GM23338 (cell line): ENCODE measurements around the gene UBE2J1. TPM values are rescaled to one million over a fixed set of nuclear protein-coding genes. Genes with fewer than 3 reads are reported as not detected.

ENCODE experiments used
- ATAC-seq: fragments of 200-7000 bp; cut with Tn5 transposase; 3 replicates; pipeline ENCODE4 v1.9.1; 2020
- DNase-seq: peaks from one replicate; pipeline ENCODE4 v3.0.0-alpha.2; 2015; ENCODE audit warnings: low spot score
- H2AFZ ChIP-seq: fragments of 200-600 bp; sonication (generic); 2 replicates; pipeline ENCODE4 v1.8.0; 2016; ENCODE audit warnings: antibody characterized with exemption, mild to moderate bottlenecking, moderate library complexity
- H3F3A ChIP-seq: fragments of 200-600 bp; sonication (generic); replicated peaks from 2 replicates; pipeline ENCODE4 v1.8.0; 2017; ENCODE audit warnings: antibody characterized with exemption, mixed run types, low read depth
- H3K27ac ChIP-seq: fragments of 200-600 bp; sonication (generic); 2 replicates; pipeline ENCODE4 v1.6.1; 2016; ENCODE audit warnings: low read depth
- H3K27me3 ChIP-seq: fragments of 200-600 bp; sonication (generic); 2 replicates; pipeline ENCODE4 v1.8.0; 2016; ENCODE audit warnings: mild to moderate bottlenecking, mixed run types, moderate library complexity; ENCODE audit not compliant: insufficient read depth
- H3K36me3 ChIP-seq: fragments of 200-600 bp; sonication (generic); 2 replicates; pipeline ENCODE4 v1.8.0; 2016; ENCODE audit warnings: mild to moderate bottlenecking; ENCODE audit not compliant: insufficient read depth
- H3K4me1 ChIP-seq: fragments of 200-600 bp; sonication (generic); 2 replicates; pipeline ENCODE4 v1.8.0; 2016; ENCODE audit warnings: mild to moderate bottlenecking, moderate library complexity; ENCODE audit not compliant: insufficient read depth
- H3K4me2 ChIP-seq: fragments of 200-600 bp; sonication (generic); 2 replicates; pipeline ENCODE4 v1.7.1; 2017; ENCODE audit warnings: mixed run types
- H3K4me3 ChIP-seq: fragments of 200-600 bp; sonication (generic); 2 replicates; pipeline ENCODE4 v1.6.1; 2016; ENCODE audit warnings: mixed run types
- H3K79me2 ChIP-seq: fragments of 200-600 bp; sonication (generic); replicated peaks from 2 replicates; pipeline ENCODE4 v1.8.0; 2017; ENCODE audit warnings: mild to moderate bottlenecking; ENCODE audit not compliant: insufficient read depth
- H3K9me2 ChIP-seq: fragments of 200-600 bp; sonication (generic); 2 replicates; pipeline ENCODE4 v1.8.0; 2017; ENCODE audit not compliant: insufficient read depth
- H4K20me1 ChIP-seq: fragments of 200-600 bp; sonication (generic); replicated peaks from 2 replicates; pipeline ENCODE4 v1.8.0; 2017; ENCODE audit warnings: mild to moderate bottlenecking; ENCODE audit not compliant: insufficient read depth
- H3K27ac Mint-ChIP-seq: 2 replicates; pipeline ENCODE4 v1.8.0; 2020; ENCODE audit warnings: inconsistent platforms, mild to moderate bottlenecking, moderate library complexity, mixed read lengths
- H3K27me3 Mint-ChIP-seq: 3 replicates; pipeline ENCODE4 v1.8.0; 2022; ENCODE audit warnings: low read depth, mild to moderate bottlenecking, moderate library complexity, mixed read lengths, inconsistent platforms; ENCODE audit not compliant: insufficient read depth, poor library complexity
- H3K36me3 Mint-ChIP-seq: 3 replicates; pipeline ENCODE4 v1.8.0; 2021; ENCODE audit warnings: low read depth, mild to moderate bottlenecking, inconsistent platforms, moderate library complexity, mixed read lengths
- H3K4me1 Mint-ChIP-seq: 3 replicates; pipeline ENCODE4 v1.8.0; 2020; ENCODE audit warnings: mild to moderate bottlenecking, inconsistent platforms, mixed read lengths
- H3K4me3 Mint-ChIP-seq: 3 replicates; pipeline ENCODE4 v1.8.0; 2021; ENCODE audit warnings: moderate library complexity, mild to moderate bottlenecking, inconsistent platforms, mixed read lengths
- H3K9me3 Mint-ChIP-seq: 3 replicates; pipeline ENCODE4 v1.8.0; 2020; ENCODE audit warnings: moderate library complexity, mild to moderate bottlenecking, inconsistent platforms, mixed read lengths
- CTCF ChIP-seq, 2 experiments: fragments of 200-600 bp in 1 of 2; sonication (generic) in 1 of 2; conservative IDR thresholded peaks; 2 replicates each; pipeline versions ENCODE4 v1.5.1 to v1.6.1; 2016 to 2017; ENCODE audit warnings: antibody characterized with exemption in 2 of 2, low read depth in 2 of 2, mild to moderate bottlenecking in 2 of 2, moderate library complexity in 1 of 2
- ETS1 ChIP-seq: IDR thresholded peaks from 2 replicates; pipeline ENCODE4 v1.6.1; 2016; ENCODE audit warnings: antibody characterized with exemption
- EZH2 ChIP-seq: fragments of 200-600 bp; sonication (generic); IDR thresholded peaks from one replicate; pipeline ENCODE4 v1.8.0; 2017; ENCODE audit warnings: antibody characterized with exemption, mild to moderate bottlenecking, low read depth; ENCODE audit not compliant: unreplicated experiment
- EZH2phosphoT487 ChIP-seq: fragments of 200-600 bp; sonication (generic); IDR thresholded peaks from one replicate; pipeline ENCODE4 v1.8.1; 2018; ENCODE audit warnings: antibody characterized with exemption; ENCODE audit not compliant: unreplicated experiment
- NANOG ChIP-seq: IDR thresholded peaks from 2 replicates; pipeline ENCODE4 v1.6.1; 2016; ENCODE audit warnings: antibody characterized with exemption, borderline replicate concordance
- REST ChIP-seq: IDR thresholded peaks from one replicate; pipeline ENCODE4 v1.6.1; 2018; ENCODE audit warnings: antibody characterized with exemption; ENCODE audit not compliant: unreplicated experiment
- STAT1 ChIP-seq: IDR thresholded peaks from one replicate; pipeline ENCODE4 v1.6.1; 2016; ENCODE audit warnings: antibody characterized with exemption; ENCODE audit not compliant: unreplicated experiment
- ZNF331 ChIP-seq: fragments of 250-450 bp; sonication (Bioruptor Pico); IDR thresholded peaks from 2 replicates; pipeline ENCODE4 v1.5.0; 2020; ENCODE audit warnings: low read depth, mild to moderate bottlenecking, moderate library complexity
- polyA plus RNA-seq: library from polyadenylated mRNA; unstranded; fragments of >200 nt; fragmentation: Nextera tagmentation; extraction: Ambion mirVana; gene quantifications from 2 replicates; pipeline ENCODE4 v1.2.1, GENCODE V29; 2016
- total RNA-seq: library from RNA; depleted of rRNA; stranded (reverse); fragments of >200 nt; shearing (Covaris generic); gene quantifications from 2 replicates; pipeline ENCODE4 v1.2.3, GENCODE V29; 2014

Gene UBE2J1
- total and polyA plus RNA-seq, 2 experiments from 2014 or later, result 7.5 to 13.1 TPM

- H3K27me3 Mint-ChIP-seq, result peaks cover 2% of the 10 kb centered on the region
- TF ChIP-seq STAT1 (no peak), ZNF331 (CRISPR knock-in tag) (no peak), NANOG (no peak), REST (no peak), EZH2 (no peak), EZH2phosphoT487 (no peak)
- H3K4me1 Mint-ChIP-seq, result peaks cover 21% of the 10 kb centered on the region; the same call in 2 of the 3 replicates
- no peaks in the 10 kb centered on the region; the same call in 2 of the 3 replicates for H3K9me3 Mint-ChIP-seq
- H3F3A ChIP-seq, result no peaks in the 10 kb centered on the region
- ATAC-seq (no peak), DNase-seq (no peak)
- H3K36me3 ChIP-seq, result no peaks in the 10 kb centered on the region
- H3K79me2 ChIP-seq, result no peaks in the 10 kb centered on the region
- no peaks in the 10 kb centered on the region for H3K9me2 ChIP-seq
- H4K20me1 ChIP-seq, result no peaks in the 10 kb centered on the region
- H3K27ac Mint-ChIP-seq, result no peak overlapping the region
- H3K36me3 Mint-ChIP-seq, result no peaks in the 10 kb centered on the region
- H3K4me3 Mint-ChIP-seq, result no peak overlapping the region
- 0 out of 2 replicates have a peak, but pooled peaks cover 3% of the 10 kb centered on the region for H3K4me1 ChIP-seq
- no peaks in the 10 kb centered on the region for H3K27me3 ChIP-seq
- H3K4me2 ChIP-seq, result no peak overlapping the region
- H2AFZ ChIP-seq, result no peak overlapping the region
- H3K27ac ChIP-seq, result no peak overlapping the region
- no peak overlapping the region for H3K4me3 ChIP-seq
Observed at GRCh38 chr6:89372506-89372901, 20.0 kb upstream of the UBE2J1 start.

- peak; percentile 85 for ATAC-seq
- no peaks in the 10 kb centered on the region for H3K36me3 Mint-ChIP-seq
- no peaks in the 10 kb centered on the region for H3K36me3 ChIP-seq
- peak; percentile 89 for DNase-seq
- no peak overlapping the region for H3K4me2 ChIP-seq
- H4K20me1 ChIP-seq, result no peaks in the 10 kb centered on the region
- H3K27me3 ChIP-seq, result no peaks in the 10 kb centered on the region
- H3K79me2 ChIP-seq, result no peaks in the 10 kb centered on the region
- H2AFZ ChIP-seq, result no peak overlapping the region
- no peaks in the 10 kb centered on the region for H3K9me2 ChIP-seq
- peaks cover 21% of the 10 kb centered on the region; the same call in 2 of the 3 replicates for H3K4me1 Mint-ChIP-seq
- no peak overlapping the region for H3K4me3 Mint-ChIP-seq
- no peaks in the 10 kb centered on the region for H3F3A ChIP-seq
- peaks cover 2% of the 10 kb centered on the region for H3K27me3 Mint-ChIP-seq
- H3K27ac ChIP-seq, result no peak overlapping the region
- H3K27ac Mint-ChIP-seq, result no peak overlapping the region
- no peaks in the 10 kb centered on the region; the same call in 2 of the 3 replicates for H3K9me3 Mint-ChIP-seq
- H3K4me1 ChIP-seq, result 0 out of 2 replicates have a peak, but pooled peaks cover 3% of the 10 kb centered on the region
- no peak overlapping the region for H3K4me3 ChIP-seq
- no peak for TF ChIP-seq NANOG
- TF ChIP-seq ETS1, result no peak
- no peak for TF ChIP-seq STAT1
- TF ChIP-seq CTCF (conservative IDR thresholded peaks at IDR 0.05; ENCODE audit: low read depth in 2 of 2), result peak; percentile 93 to 98
Observed at GRCh38 chr6:89371849-89372505, 19.5 kb upstream of the UBE2J1 start.
